Skeletal muscle tissue (tissue), 4 donors: ENCODE data around the gene SEPTIN5. TPM values are rescaled to one million over a fixed set of nuclear protein-coding genes. Genes with fewer than 3 reads are reported as not detected.
"Not testable (repeated sequence)": the region's sequence is repeated elsewhere in the genome, so short reads cannot be mapped to it uniquely, and the experiment has no call there.

Source experiments
- H3K27ac ChIP-seq: one replicate; pipeline ENCODE4 v1.7.0; 2013; ENCODE audit warnings: mild to moderate bottlenecking, low read depth, low read length, inconsistent platforms
- H3K27me3 ChIP-seq, 3 donors: one replicate each; pipeline ENCODE4 v1.7.0; 2013; ENCODE audit warnings: low read length in 3 of 3; ENCODE audit not compliant: control insufficient read depth in 3 of 3, insufficient read depth in 3 of 3
- H3K36me3 ChIP-seq, 3 donors: one replicate each; pipeline ENCODE4 v1.7.0; 2013; ENCODE audit warnings: low read length in 3 of 3; ENCODE audit not compliant: control insufficient read depth in 3 of 3, insufficient read depth in 3 of 3
- H3K4me1 ChIP-seq, 3 donors: one replicate each; pipeline ENCODE4 v1.7.0; 2013; ENCODE audit warnings: low read length in 3 of 3, mild to moderate bottlenecking in 3 of 3; ENCODE audit not compliant: control insufficient read depth in 3 of 3, insufficient read depth in 3 of 3
- H3K4me3 ChIP-seq, 3 donors: one replicate each; pipeline ENCODE4 v1.7.0; 2013; ENCODE audit warnings: low read length in 3 of 3
- H3K9ac ChIP-seq, 3 donors: one replicate each; pipeline ENCODE4 v1.7.0; 2013; ENCODE audit warnings: low read length in 3 of 3, mild to moderate bottlenecking in 3 of 3, moderate library complexity in 2 of 3, low read depth in 1 of 3
- H3K9me3 ChIP-seq, 3 donors: one replicate each; pipeline ENCODE4 v1.7.0; 2013; ENCODE audit warnings: low read length in 3 of 3; ENCODE audit not compliant: control insufficient read depth in 3 of 3
- total RNA-seq: library from RNA; depleted of rRNA; stranded (reverse); fragments of >200 nt; gene quantifications from one replicate; pipeline ENCODE4 v1.2.3, GENCODE V29; 2014
- donor health status: Osteomylitis.

The SEPTIN5 gene
- total RNA-seq, 1 donor from 2014 or later: 28.7 TPM

DNA sequence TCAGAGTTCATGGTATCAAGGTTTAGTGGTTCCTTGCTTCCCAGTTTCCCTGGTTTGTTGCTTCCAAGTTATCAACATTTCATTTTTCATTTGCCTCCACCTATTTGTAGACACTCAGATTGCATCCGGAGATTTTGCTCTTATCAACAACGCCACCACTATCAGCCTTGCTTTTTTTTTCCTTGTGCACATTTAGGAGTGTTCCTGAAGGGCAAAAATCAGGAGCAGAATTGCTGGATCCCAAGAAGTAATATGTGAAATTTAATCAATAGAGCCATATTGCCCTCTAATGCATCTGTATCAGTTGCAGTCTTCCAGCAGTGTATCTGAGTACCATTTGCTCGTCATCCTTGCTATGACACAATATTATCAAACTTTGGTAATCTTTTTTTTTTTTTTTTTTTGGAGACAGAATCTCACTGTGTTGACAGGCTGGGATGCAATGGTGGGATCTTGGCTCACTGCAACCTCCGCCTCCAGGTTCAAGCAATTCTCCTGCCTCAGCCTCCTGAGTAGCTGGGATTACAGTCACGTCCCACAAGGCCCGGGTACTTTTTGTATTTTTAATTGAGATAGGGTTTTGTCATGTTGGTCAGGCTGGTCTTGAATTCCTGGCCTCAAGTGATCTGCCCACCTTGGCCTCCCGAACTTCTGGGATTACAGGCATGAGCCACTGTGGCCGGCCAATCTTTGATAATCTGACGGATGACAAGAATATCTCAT is 42.1 kb upstream of the SEPTIN5 start:
- Histone ChIP-seq H3K4me3 (no peak overlapping the region), H3K27me3 (peaks cover 0 to 4% (median 1%) of the 10 kb centered on the region in 3 donors), H3K36me3 (no peaks in the 10 kb centered on the region), H3K9me3 (no peaks in the 10 kb centered on the region), H3K27ac (no peak overlapping the region), H3K4me1 (peaks cover 2% of the 10 kb centered on the region in 3 donors), H3K9ac (no peak overlapping the region)

DNA sequence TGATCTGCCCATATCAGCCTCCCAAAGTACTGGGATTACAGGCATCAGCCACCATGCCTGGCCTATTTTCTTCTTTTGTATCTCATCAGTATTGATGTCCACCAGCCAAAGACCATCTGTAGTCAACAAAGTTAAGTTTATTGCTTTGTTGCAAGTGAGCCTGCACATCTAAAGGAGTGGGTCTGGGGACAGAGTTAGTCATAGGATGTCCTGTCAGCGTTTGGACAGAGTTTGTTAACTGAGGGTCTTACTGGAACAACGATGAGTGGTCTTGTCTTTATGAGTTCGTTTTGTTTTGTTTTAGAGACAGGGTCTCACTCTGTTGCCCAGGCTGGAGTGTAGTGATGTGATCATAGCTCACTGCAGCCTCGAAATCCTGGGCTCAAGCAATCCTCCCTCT is 40.6 kb upstream of the SEPTIN5 start:
- H3K4me1 ChIP-seq: peaks cover 0 to 2% (median 2%) of the 10 kb centered on the region in 3 donors
- no peaks in the 10 kb centered on the region for H3K9me3 ChIP-seq
- no peak overlapping the region for H3K27ac ChIP-seq
- H3K27me3 ChIP-seq: peaks cover 0 to 4% (median 0%) of the 10 kb centered on the region in 3 donors
- no peaks in the 10 kb centered on the region for H3K36me3 ChIP-seq
- H3K4me3 ChIP-seq: no peak overlapping the region
- no peak overlapping the region for H3K9ac ChIP-seq

- Histone ChIP-seq H3K4me3 (no peak overlapping the region), H3K27ac (no peak overlapping the region), H3K36me3 (no peaks in the 10 kb centered on the region), H3K4me1 (peaks cover 0 to 2% (median 2%) of the 10 kb centered on the region in 3 donors), H3K9ac (no peak overlapping the region), H3K9me3 (no peaks in the 10 kb centered on the region), H3K27me3 (peaks cover 0 to 4% (median 0%) of the 10 kb centered on the region in 3 donors)
Observed at GRCh38 chr22:19674129-19674928, 40.0 kb upstream of the SEPTIN5 start.

DNA sequence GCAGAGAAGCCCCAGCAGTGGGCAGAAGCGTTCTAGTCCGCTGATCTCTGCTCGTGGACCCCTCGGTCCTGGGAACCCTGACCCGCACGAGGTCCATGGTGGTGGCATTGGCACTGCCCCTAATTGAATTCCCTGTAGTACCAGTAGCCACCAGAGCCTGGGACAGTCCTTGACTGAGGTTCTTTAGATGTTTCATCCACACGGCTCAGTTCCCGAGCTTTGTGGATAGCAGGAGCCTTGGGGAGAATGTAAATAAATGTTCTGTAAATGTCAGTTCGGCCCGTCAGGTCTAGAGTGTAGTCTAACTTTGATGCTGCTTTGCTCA is 39.4 kb upstream of the SEPTIN5 start:
- no peak overlapping the region for H3K9ac ChIP-seq

DNA sequence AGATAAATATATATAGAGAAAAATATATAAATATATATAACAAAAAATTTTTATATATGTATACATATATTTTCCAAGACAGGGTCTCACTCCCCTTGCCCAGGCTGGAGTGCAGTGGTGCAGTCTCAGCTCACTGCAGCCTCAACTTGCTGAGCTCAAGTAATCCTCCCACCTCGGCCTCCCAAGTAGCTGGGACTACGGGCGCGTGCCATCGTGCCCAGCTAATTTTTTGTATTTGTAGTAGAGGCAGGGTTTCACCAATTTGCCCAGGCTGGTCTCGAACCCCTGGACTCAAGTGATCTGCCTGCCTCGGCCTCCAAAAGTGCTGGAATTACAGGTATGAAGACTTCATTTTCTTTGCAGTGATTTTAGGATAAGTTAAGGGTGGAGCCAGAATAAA is 38.9 kb upstream of the SEPTIN5 start:
- Histone ChIP-seq H3K36me3 (no peaks in the 10 kb centered on the region), H3K27ac (no peak overlapping the region), H3K4me3 (no peak overlapping the region), H3K9me3 (no peaks in the 10 kb centered on the region), H3K9ac (no peak overlapping the region), H3K4me1 (peaks cover 0 to 6% (median 3%) of the 10 kb centered on the region in 3 donors), H3K27me3 (peaks cover 4 to 8% (median 5%) of the 10 kb centered on the region in 3 donors)

More for the DNA sequence above, 39.4 kb upstream of the SEPTIN5 start:
- Histone ChIP-seq H3K36me3 (no peaks in the 10 kb centered on the region), H3K4me1 (peaks cover 0 to 5% (median 5%) of the 10 kb centered on the region in 3 donors), H3K27me3 (peaks cover 0 to 4% (median 2%) of the 10 kb centered on the region in 3 donors), H3K27ac (no peak overlapping the region), H3K4me3 (no peak overlapping the region), H3K9me3 (no peaks in the 10 kb centered on the region)

- H3K9ac ChIP-seq, H3K4me3 ChIP-seq: not testable (repeated sequence)
Observed at GRCh38 chr22:19676437-19676836, 37.9 kb upstream of the SEPTIN5 start.

DNA sequence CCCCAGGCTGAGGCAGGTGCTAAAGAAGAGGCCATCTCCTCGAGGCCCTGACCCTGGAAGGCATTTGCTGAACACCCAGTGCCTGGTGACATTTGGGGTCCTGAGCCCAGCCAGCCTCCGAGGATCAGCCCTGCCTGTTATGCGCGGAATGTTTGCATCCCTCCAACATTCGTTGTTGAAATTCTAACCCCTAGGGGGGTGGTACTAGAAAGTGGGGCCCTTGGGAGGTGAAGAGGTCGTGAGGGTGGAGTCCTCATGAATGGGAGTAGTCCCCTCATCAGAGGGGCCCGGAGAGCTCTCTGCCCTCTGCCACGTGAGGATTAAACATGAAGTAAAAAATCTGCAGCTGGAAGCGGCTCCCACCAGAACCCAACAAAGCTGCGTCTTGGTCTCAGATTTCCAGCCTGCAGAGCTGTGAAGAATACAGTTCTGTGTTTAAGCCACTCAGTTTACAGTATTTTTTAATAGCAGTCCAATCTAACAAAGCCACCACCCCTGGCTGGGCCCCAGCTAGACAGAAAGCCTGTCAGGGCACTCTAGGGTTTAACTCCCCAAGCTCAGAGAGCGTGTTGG is 35.3 kb upstream of the SEPTIN5 start:
- H3K9me3 ChIP-seq: no peaks in the 10 kb centered on the region
- H3K36me3 ChIP-seq: no peaks in the 10 kb centered on the region
- H3K9ac ChIP-seq: no peak overlapping the region
- no peak overlapping the region for H3K4me3 ChIP-seq
- no peak overlapping the region for H3K27ac ChIP-seq
- peaks cover 0 to 7% (median 3%) of the 10 kb centered on the region in 3 donors for H3K4me1 ChIP-seq
- H3K27me3 ChIP-seq: peaks cover 4 to 12% (median 11%) of the 10 kb centered on the region in 3 donors

More at GRCh38 chr22:19676437-19676836, 37.9 kb upstream of the SEPTIN5 start:
- H3K27ac ChIP-seq, H3K9me3 ChIP-seq, H3K4me1 ChIP-seq, H3K36me3 ChIP-seq: not testable (repeated sequence)
- peaks cover 4 to 11% (median 9%) of the 10 kb centered on the region in 3 donors for H3K27me3 ChIP-seq

- Histone ChIP-seq H3K27ac (no peak overlapping the region), H3K27me3 (peaks cover 4 to 12% (median 7%) of the 10 kb centered on the region in 3 donors), H3K9ac (no peak overlapping the region), H3K4me1 (peaks cover 0 to 5% (median 3%) of the 10 kb centered on the region in 3 donors), H3K9me3 (no peaks in the 10 kb centered on the region), H3K36me3 (no peaks in the 10 kb centered on the region), H3K4me3 (no peak overlapping the region)
Observed at GRCh38 chr22:19679522-19680101, 34.7 kb upstream of the SEPTIN5 start.

GRCh38 chr22:19680287-19680881 is 33.9 kb upstream of the SEPTIN5 start:
- H3K4me1 ChIP-seq: peaks cover 0 to 5% (median 3%) of the 10 kb centered on the region in 3 donors
- no peak overlapping the region for H3K4me3 ChIP-seq
- H3K27me3 ChIP-seq: peaks cover 4 to 12% (median 7%) of the 10 kb centered on the region in 3 donors
- H3K36me3 ChIP-seq: no peaks in the 10 kb centered on the region
- no peak overlapping the region for H3K9ac ChIP-seq
- H3K27ac ChIP-seq: no peak overlapping the region
- H3K9me3 ChIP-seq: no peaks in the 10 kb centered on the region
